Ovary (tissue), 9 donors: ENCODE data around the gene NPPC. TPM values are rescaled to one million over a fixed set of nuclear protein-coding genes. Genes with fewer than 3 reads are reported as not detected.

Experiments used
- DNase-seq, 5 donors: peaks; one replicate each; pipeline ENCODE4 v3.0.0-alpha.2; 2019 to 2020
- H3K27ac ChIP-seq, 2 donors: fragments of 200-600 bp; one replicate each; pipeline versions ENCODE4 v1.5.1 to v1.8.0; 2019 to 2022
- H3K27me3 ChIP-seq: fragments of 200-600 bp; one replicate; pipeline ENCODE4 v1.8.0; 2022
- H3K36me3 ChIP-seq: fragments of 200-600 bp; sonication (generic); one replicate; pipeline ENCODE4 v1.5.1; 2019
- H3K4me1 ChIP-seq: one replicate; pipeline ENCODE4 v1.8.1; 2013; ENCODE audit warnings: mild to moderate bottlenecking, moderate library complexity; ENCODE audit not compliant: insufficient read depth
- H3K4me3 ChIP-seq: fragments of 200-600 bp; sonication (generic); one replicate; pipeline ENCODE4 v1.5.1; 2017
- H3K9me3 ChIP-seq, 2 donors: fragments of 200-600 bp in 1 of 2; sonication (generic) in 1 of 2; one replicate each; pipeline versions ENCODE4 v1.5.1 to v1.8.1; 2013 to 2019; ENCODE audit warnings: mild to moderate bottlenecking in 1 of 2, moderate library complexity in 1 of 2
- EP300 ChIP-seq: sonication (generic); formaldehyde crosslinking; IDR thresholded peaks from one replicate; pipeline ENCODE4 v1.6.1; 2017; ENCODE audit warnings: antibody characterized with exemption
- POLR2A ChIP-seq: fragments of 450-650 bp; IDR thresholded peaks from one replicate; pipeline ENCODE4 v1.6.1; 2017; ENCODE audit warnings: antibody characterized with exemption, mild to moderate bottlenecking, moderate library complexity
- whole genome bisulfite sequencing, 3 donors: extraction: QIAGEN DNeasy Blood & Tissue Kit in 1 of 3; methylation state at CpG; one replicate each; pipeline versions ENCODE4 v1.1.5 to v1.1.7; 2013 to 2017; 5-methylcytosine and 5-hydroxymethylcytosine counted together
- intact Hi-C, 4 donors: fragments of 100-400 bp; cut with DNase I; formaldehyde crosslinking; loops; one replicate each; pipeline versions ENCODE4 v1.11.0 to v1.15.1; 2022 to 2023
- polyA plus RNA-seq, 2 donors: library from polyadenylated mRNA; stranded (reverse); fragments of 200-250 nt in 1 of 2; fragments of 350-450 nt in 1 of 2; fragmentation: Illumina TruSeq in 1 of 2; extraction: RNeasy Lipid Tissue Mini Kit (QIAGEN cat#74804) in 1 of 2; gene quantifications; one replicate each; pipeline ENCODE4 v1.2.3, GENCODE V29; 2013 to 2014
- total RNA-seq, 7 donors: library from RNA; depleted of rRNA in 2 of 7; stranded (reverse); fragments of >200 nt in 2 of 7; fragmentation: NEBNext Ultra II Directional in 3 of 7; extraction: Animal tissue kit (Norgen Biotek cat#: 25700) in 3 of 7; gene quantifications; one replicate each; pipeline versions ENCODE4 v1.1.0 to v1.2.4, GENCODE V29; 2016 to 2023
- TF ChIP-seq, protein P1 (sequence below), 3 donors: fragments of 450-650 bp in 2 of 3; fragments of 200-600 bp in 1 of 3; IDR thresholded peaks; one replicate each; pipeline versions ENCODE4 v1.5.1 to v1.8.0; 2016 to 2022; ENCODE audit warnings: antibody characterized with exemption in 3 of 3, mild to moderate bottlenecking in 1 of 3
- donor health status: DM: no; HTN: no; CAD: no; lungs with moderate emphysema.
- donor health status: DM: no; HTN: no; CAD: no.
- donor health status: Bipolar disorder and iron deficiency.
- donor health status: DM: yes; HTN: yes; CAD: no.
- donor health status: DM: no; HTN: no; CAD: no.
- donor health status: DM: yes; HTN: yes; CAD: no.

NPPC gene
- total and polyA plus RNA-seq, 9 donors: 0.18 to 4.3 (median 0.49) TPM; not detected in 3

- Histone ChIP-seq H3K4me3 (no peak overlapping the region), H3K9me3 (no peaks in the 10 kb centered on the region), H3K4me1 (no peaks in the 10 kb centered on the region), H3K27ac (no peak overlapping the region), H3K27me3 (no peaks in the 10 kb centered on the region), H3K36me3 (no peaks in the 10 kb centered on the region)
- no peak for DNase-seq
- no peak for TF ChIP-seq EP300
- TF ChIP-seq, protein P1, sequence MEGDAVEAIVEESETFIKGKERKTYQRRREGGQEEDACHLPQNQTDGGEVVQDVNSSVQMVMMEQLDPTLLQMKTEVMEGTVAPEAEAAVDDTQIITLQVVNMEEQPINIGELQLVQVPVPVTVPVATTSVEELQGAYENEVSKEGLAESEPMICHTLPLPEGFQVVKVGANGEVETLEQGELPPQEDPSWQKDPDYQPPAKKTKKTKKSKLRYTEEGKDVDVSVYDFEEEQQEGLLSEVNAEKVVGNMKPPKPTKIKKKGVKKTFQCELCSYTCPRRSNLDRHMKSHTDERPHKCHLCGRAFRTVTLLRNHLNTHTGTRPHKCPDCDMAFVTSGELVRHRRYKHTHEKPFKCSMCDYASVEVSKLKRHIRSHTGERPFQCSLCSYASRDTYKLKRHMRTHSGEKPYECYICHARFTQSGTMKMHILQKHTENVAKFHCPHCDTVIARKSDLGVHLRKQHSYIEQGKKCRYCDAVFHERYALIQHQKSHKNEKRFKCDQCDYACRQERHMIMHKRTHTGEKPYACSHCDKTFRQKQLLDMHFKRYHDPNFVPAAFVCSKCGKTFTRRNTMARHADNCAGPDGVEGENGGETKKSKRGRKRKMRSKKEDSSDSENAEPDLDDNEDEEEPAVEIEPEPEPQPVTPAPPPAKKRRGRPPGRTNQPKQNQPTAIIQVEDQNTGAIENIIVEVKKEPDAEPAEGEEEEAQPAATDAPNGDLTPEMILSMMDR (IDR thresholded peaks at IDR 0.05): no peak
- TF ChIP-seq POLR2A: no peak
- intact Hi-C loops: loop anchor here in 3 of 4 donors (5.0 kb wide), 1 partner anchor 529 kb away; no protein-coding TSS in a partner anchor
- WGBS, 3 donors: 80 to 91% (median 87%) methylated on average over 8 of the region's 8 CpGs
These were observed 17.6 kb downstream of the NPPC start for GRCh38 chr2:231908584-231908983.

- WGBS, 3 donors: 91 to 93% (median 92%) methylated on average over 8 of the region's 8 CpGs
- no peak overlapping the region for H3K27ac ChIP-seq
- TF ChIP-seq, protein P1 (IDR thresholded peaks at IDR 0.05): no peak
- no peak for TF ChIP-seq POLR2A
- TF ChIP-seq EP300: no peak
- DNase-seq: no peak
- no peak overlapping the region for H3K4me3 ChIP-seq
- no peaks in the 10 kb centered on the region for H3K27me3 ChIP-seq
- no peaks in the 10 kb centered on the region for H3K36me3 ChIP-seq
- intact Hi-C loops: loop anchor here in 3 of 4 donors (5.0 kb wide), 1 partner anchor 530 kb away; no protein-coding TSS in a partner anchor
- no peaks in the 10 kb centered on the region for H3K9me3 ChIP-seq
- H3K4me1 ChIP-seq: no peaks in the 10 kb centered on the region
These were observed 18.4 kb downstream of the NPPC start for GRCh38 chr2:231907765-231908164.

DNA sequence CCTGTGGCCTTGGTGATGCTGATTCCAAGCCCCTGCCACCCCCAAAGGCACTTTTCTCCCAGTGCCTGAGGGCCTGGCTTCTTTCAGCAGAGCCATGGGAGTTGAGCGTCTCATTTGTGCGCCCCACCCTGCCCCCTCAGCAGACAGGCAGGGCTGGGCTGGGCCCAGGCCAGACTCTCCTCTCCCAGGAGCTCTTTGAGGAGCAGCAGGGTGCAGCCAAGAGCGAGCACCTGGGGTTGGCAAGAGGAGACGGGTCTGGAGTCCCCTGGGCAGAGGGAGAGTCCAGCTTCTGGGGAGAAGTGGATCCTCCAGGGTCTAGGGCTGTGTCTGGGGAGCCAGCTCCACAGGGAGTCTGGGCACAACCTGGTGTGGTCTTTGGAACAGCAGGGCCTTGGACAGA is 21.2 kb downstream of the NPPC start:
- H3K27ac ChIP-seq: no peak overlapping the region
- no peak for DNase-seq
- H3K9me3 ChIP-seq: no peaks in the 10 kb centered on the region
- H3K4me1 ChIP-seq: no peaks in the 10 kb centered on the region
- no peaks in the 10 kb centered on the region for H3K36me3 ChIP-seq
- H3K27me3 ChIP-seq: no peaks in the 10 kb centered on the region
- H3K4me3 ChIP-seq: no peak overlapping the region
- intact Hi-C loops: loop anchor here in 3 of 4 donors (5.0 kb wide), 1 partner anchor 532 kb away; no protein-coding TSS in a partner anchor
- TF ChIP-seq, protein P1 (IDR thresholded peaks at IDR 0.05): no peak
- TF ChIP-seq EP300 (no peak), POLR2A (no peak)
- 93 to 94% (median 94%) methylated on average over 4 of the region's 4 CpGs for WGBS, 3 donors

DNA sequence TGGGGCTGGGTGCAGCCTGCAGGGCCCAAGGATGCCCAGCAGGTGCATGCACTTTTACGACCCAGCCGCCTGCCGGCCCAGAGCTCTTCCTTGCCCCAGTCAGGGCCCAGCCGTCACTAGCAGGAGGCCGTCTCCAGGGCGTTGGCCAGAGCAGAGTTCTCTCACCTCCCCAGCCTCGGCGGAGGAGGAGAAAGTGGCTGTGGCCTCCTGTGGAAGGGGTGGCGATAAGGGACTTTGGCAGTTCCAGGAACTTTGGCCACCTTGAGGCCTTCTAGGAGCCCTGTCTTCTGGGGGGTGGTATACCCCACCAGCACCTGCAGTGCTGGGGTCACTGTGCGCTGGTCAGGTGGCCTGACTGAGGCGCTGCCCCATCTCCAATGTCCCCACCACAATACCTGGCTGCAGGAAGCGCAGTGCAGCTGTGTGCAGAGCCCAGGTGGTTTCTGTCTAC is 22.0 kb downstream of the NPPC start:
- WGBS, 3 donors: 81 to 86% (median 83%) methylated on average over 12 of the region's 12 CpGs
- intact Hi-C loops: no loop called here

More for the DNA sequence above, 22.0 kb downstream of the NPPC start:
- TF ChIP-seq, protein P1 (IDR thresholded peaks at IDR 0.05): no peak
- TF ChIP-seq POLR2A: no peak
- TF ChIP-seq EP300: no peak
- Histone ChIP-seq H3K27me3 (no peaks in the 10 kb centered on the region), H3K36me3 (no peaks in the 10 kb centered on the region), H3K4me3 (no peak overlapping the region), H3K27ac (no peak overlapping the region), H3K9me3 (no peaks in the 10 kb centered on the region), H3K4me1 (no peaks in the 10 kb centered on the region)
- peak in 1 of 5 donors; percentile 28 for DNase-seq
